Neural progenitor cell (in vitro differentiated cells): ENCODE data around the gene WDR41.

Experiments
- EZH2 ChIP-seq: fragments of 200-600 bp; sonication (generic); IDR thresholded peaks from 2 replicates; pipeline ENCODE4 v1.6.1; 2017; ENCODE audit warnings: antibody characterized with exemption, mild to moderate bottlenecking, moderate library complexity
- EZH2phosphoT487 ChIP-seq: fragments of 200-600 bp; sonication (generic); IDR thresholded peaks from 2 replicates; pipeline ENCODE4 v1.6.1; 2017; ENCODE audit warnings: antibody characterized with exemption
- TF ChIP-seq, protein P1 (sequence below): fragments of 200-600 bp; sonication (generic); IDR thresholded peaks from 2 replicates; pipeline ENCODE4 v1.5.1; 2017; ENCODE audit warnings: antibody characterized with exemption, mild to moderate bottlenecking

DNA sequence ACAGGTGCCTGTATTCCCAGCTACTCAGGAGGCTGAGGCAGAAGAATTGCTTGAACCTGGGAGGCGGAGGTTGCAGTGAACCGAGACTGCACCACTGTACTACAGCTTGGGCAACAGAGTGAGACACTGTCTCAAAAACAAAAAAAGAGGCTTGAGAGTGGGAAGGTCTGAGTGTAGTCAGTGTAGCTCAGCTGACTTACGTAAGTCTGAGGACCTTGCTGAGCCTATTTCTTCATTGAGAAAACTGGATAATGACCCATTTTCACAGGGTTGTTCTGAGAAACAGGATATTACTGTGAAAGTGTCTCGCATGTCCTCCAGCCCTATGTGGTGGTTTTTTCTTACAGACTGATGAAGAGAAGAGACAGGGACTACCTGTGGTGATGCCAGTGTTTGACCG, 66.7 kb downstream of the WDR41 start:
- TF ChIP-seq, protein P1, sequence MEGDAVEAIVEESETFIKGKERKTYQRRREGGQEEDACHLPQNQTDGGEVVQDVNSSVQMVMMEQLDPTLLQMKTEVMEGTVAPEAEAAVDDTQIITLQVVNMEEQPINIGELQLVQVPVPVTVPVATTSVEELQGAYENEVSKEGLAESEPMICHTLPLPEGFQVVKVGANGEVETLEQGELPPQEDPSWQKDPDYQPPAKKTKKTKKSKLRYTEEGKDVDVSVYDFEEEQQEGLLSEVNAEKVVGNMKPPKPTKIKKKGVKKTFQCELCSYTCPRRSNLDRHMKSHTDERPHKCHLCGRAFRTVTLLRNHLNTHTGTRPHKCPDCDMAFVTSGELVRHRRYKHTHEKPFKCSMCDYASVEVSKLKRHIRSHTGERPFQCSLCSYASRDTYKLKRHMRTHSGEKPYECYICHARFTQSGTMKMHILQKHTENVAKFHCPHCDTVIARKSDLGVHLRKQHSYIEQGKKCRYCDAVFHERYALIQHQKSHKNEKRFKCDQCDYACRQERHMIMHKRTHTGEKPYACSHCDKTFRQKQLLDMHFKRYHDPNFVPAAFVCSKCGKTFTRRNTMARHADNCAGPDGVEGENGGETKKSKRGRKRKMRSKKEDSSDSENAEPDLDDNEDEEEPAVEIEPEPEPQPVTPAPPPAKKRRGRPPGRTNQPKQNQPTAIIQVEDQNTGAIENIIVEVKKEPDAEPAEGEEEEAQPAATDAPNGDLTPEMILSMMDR, result no peak
- no peak for TF ChIP-seq EZH2
- TF ChIP-seq EZH2phosphoT487, result no peak
